C4-2B (cell line): ENCODE measurements around the gene RP9.

Source experiments
- ZFX ChIP-seq: fragments of 450-650 bp; IDR thresholded peaks from 2 replicates; pipeline ENCODE4 v1.6.1; 2017
- TF ChIP-seq, protein P1 (sequence below): fragments of 450-650 bp; conservative IDR thresholded peaks from 2 replicates; pipeline ENCODE4 v1.5.1; 2017; ENCODE audit warnings: mild to moderate bottlenecking

DNA sequence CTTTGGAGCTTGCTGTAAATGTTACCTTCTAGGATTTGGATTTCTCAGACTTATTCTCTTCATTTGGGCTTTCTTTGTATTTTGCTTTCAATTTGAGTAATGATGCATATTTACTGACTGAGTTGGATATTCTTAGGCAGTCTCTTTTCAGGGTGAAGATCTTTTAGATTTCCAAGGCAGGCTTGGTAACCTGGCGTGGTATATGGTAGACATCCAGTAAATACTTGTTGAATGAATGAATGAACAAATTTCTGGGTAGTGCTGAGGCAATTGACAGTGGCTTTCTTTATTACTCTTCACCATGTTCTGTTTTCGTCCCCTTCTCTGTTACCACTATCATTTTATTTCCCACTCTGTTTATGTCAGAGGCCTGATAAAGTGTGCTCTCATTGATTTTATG lies 47.2 kb upstream of the RP9 start:
- TF ChIP-seq, protein P1, sequence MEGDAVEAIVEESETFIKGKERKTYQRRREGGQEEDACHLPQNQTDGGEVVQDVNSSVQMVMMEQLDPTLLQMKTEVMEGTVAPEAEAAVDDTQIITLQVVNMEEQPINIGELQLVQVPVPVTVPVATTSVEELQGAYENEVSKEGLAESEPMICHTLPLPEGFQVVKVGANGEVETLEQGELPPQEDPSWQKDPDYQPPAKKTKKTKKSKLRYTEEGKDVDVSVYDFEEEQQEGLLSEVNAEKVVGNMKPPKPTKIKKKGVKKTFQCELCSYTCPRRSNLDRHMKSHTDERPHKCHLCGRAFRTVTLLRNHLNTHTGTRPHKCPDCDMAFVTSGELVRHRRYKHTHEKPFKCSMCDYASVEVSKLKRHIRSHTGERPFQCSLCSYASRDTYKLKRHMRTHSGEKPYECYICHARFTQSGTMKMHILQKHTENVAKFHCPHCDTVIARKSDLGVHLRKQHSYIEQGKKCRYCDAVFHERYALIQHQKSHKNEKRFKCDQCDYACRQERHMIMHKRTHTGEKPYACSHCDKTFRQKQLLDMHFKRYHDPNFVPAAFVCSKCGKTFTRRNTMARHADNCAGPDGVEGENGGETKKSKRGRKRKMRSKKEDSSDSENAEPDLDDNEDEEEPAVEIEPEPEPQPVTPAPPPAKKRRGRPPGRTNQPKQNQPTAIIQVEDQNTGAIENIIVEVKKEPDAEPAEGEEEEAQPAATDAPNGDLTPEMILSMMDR = no peak
- no peak for TF ChIP-seq ZFX
